GM10248 (cell line): Measurements from ENCODE around the gene ATP13A2.

Experiments
- CTCF ChIA-PET: fragments of 300-600 bp; sonication (Branson Sonifier 250); formaldehyde crosslinking; extraction: SDS; loops from one replicate; lab custom pipeline; 2021; ENCODE audit warnings: antibody characterized with exemption; lab: Yijun Ruan, JAX
- POLR2A ChIA-PET: fragments of 350-650 bp; sonication (Branson Sonifier 250); formaldehyde crosslinking; extraction: SDS; loops from one replicate; lab custom pipeline; 2020; ENCODE audit warnings: antibody characterized with exemption; lab: Yijun Ruan, JAX
- DNase-seq: peaks from one replicate; pipeline ENCODE4 v3.0.0; 2012; ENCODE audit errors: extremely low spot score
- TF ChIP-seq, protein P1 (sequence below): IDR thresholded peaks from 2 replicates; pipeline ENCODE4 v1.5.1; 2012; ENCODE audit warnings: mild to moderate bottlenecking, low read depth; ENCODE audit errors: extremely low read depth, missing control alignments, control extremely low read depth

ATP13A2 gene

DNA sequence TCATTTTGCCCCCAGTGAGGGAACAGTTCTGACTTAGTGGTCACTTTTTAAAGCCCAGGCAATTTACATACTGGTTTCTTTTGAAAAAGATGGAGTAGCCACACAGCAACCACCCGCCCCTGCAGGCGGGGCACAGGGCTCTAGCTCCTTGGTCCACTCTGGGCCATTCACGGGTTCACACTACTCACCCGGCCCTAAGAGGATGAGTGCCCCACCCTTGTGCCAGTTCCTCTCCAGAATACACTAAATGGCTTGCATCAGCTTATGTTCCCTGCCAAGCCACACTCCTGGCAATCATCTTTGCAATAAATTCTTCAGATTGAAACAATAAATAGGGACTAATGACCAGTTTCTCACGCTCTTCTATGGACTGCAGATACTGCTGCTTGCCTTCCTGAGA is 15.7 kb upstream of the ATP13A2 start:
- DNase-seq, result no peak
- TF ChIP-seq, protein P1, sequence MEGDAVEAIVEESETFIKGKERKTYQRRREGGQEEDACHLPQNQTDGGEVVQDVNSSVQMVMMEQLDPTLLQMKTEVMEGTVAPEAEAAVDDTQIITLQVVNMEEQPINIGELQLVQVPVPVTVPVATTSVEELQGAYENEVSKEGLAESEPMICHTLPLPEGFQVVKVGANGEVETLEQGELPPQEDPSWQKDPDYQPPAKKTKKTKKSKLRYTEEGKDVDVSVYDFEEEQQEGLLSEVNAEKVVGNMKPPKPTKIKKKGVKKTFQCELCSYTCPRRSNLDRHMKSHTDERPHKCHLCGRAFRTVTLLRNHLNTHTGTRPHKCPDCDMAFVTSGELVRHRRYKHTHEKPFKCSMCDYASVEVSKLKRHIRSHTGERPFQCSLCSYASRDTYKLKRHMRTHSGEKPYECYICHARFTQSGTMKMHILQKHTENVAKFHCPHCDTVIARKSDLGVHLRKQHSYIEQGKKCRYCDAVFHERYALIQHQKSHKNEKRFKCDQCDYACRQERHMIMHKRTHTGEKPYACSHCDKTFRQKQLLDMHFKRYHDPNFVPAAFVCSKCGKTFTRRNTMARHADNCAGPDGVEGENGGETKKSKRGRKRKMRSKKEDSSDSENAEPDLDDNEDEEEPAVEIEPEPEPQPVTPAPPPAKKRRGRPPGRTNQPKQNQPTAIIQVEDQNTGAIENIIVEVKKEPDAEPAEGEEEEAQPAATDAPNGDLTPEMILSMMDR, result no peak
- ChIA-PET CTCF (interaction anchor here (1.0 to 2.6 kb wide), 3 partner anchors 14 to 21 kb away, joined by 3 to 6 read pairs (median 3); no protein-coding TSS in a partner anchor), POLR2A (no interaction called here)

DNA sequence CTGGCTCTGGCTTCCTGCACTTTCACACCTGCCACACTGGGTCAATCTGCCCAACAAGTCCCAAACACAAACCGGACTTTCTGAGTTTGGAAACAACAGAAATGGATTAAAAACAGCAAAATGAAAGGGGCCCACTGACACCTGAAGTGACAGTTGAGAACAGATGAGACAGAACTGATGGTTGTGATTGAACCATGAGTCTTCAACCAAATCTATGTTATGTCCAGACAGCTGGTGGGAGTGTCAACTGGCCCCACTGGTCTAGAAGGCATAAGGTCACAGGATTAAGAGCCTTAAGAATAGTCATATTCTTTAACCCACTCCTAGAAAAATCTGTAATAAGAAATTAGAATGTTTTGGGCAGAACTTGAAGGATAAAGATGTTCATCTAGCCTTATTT is 13.0 kb upstream of the ATP13A2 start:
- ChIA-PET CTCF (interaction anchor here (1.1 to 3.0 kb wide), 2 partner anchors 11 to 73 kb away, joined by 3 to 16 read pairs; partner anchors contain the start of gene ATP13A2), POLR2A (interaction anchor here (0.6 kb wide), 1 partner anchor 15 kb away, joined by 4 read pairs; no protein-coding TSS in a partner anchor)
- no peak for DNase-seq
- TF ChIP-seq, protein P1, result no peak

DNA sequence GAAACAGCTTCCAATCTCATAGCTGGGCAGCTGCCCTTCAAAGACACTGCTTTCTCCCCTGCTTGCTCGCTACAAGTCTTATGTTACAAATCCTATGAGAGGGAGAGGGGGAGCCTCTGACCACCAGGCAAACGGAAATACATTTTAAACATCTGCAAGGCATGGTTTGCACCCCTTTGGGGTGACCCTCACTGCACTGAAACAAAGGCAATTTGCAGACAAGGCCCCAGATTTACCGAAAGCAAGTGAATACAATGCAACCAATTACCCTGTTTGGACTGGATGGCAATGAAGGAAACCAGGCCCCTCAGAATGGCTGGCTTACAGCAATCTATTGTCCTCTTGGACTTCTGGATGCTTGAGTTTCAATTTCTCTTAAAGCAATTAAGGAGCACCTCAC is 11.8 kb upstream of the ATP13A2 start:
- DNase-seq, result no peak
- TF ChIP-seq, protein P1, result no peak
- CTCF ChIA-PET, result interaction anchor here (0.9 to 3.0 kb wide), 9 partner anchors 8 to 403 kb away, joined by 3 to 16 read pairs (median 4); partner anchors contain the start of genes ATP13A2 and SDHB
- POLR2A ChIA-PET, result interaction anchor here (0.6 kb wide), 1 partner anchor 413 kb away, joined by 3 read pairs; no protein-coding TSS in a partner anchor

DNA sequence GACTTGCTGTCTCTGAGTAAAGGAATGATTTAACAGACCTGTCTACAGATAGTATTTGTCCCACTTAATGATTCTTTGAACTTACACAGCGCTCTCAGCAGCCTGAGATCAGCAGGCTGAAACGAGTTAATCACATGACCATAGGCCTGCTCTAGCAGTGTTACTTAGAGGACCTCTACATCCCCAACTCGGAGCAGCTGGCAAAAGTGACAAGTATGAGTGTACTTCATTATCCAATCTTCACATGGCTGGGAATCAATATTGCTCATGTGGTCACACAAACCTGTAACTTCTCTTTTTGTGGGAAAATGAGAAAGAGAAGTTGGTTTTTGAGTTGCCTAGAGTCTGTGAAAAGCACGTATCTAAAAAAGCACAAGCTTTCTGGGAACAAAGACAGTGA is 11.4 kb upstream of the ATP13A2 start:
- no peak for DNase-seq
- TF ChIP-seq, protein P1, result no peak
- CTCF ChIA-PET, result interaction anchor here (0.8 to 3.0 kb wide), 10 partner anchors 8 to 402 kb away, joined by 3 to 16 read pairs (median 4); partner anchors contain the start of genes ATP13A2 and SDHB
- POLR2A ChIA-PET, result interaction anchor here (0.6 kb wide), 1 partner anchor 413 kb away, joined by 3 read pairs; no protein-coding TSS in a partner anchor

DNA sequence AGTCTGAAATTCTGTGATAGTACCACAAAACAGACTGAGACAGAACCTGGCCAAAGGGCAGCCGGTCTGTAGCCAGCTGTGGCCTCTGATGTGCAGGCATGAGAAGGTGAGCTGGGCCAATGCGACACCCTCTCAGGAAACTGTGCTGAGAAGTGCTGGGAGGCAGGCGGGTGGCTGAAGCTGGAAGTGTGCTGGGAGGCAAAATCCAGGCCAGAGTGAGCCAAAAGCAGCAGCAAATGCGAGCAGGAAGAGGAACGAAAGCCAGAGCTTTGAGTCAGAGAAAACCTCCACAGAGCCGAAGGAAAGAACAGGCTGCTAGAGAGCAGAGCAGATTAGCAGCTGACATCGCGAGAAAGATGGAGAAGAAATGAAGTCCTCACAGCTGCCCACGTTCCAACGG is 10.2 kb upstream of the ATP13A2 start:
- DNase-seq, result no peak
- CTCF ChIA-PET, result interaction anchor here (0.9 to 3.0 kb wide), 5 partner anchors 9 to 401 kb away, joined by 3 to 16 read pairs (median 3); partner anchors contain the start of gene ATP13A2
- TF ChIP-seq, protein P1, result no peak
- POLR2A ChIA-PET, result no interaction called here

DNA sequence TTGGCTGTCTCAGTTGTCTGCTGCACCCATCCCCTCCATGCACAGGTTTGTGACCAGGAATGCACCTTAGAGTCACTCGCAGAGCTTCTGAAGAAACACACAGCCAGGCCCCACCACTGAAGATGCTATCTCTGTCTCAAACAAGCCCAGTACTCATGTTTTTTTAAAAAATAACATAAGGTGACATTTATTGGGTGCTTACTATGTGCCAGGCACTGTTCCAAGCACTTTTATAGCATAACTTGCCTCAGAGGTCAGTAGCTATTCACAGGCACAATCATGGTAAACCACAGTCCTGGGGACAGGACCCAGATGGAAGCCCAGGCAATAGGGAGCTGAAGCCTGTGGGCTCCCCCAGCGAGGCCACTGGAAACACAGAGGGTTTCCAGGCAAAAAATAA is 8.8 kb upstream of the ATP13A2 start:
- TF ChIP-seq, protein P1, result no peak
- POLR2A ChIA-PET, result no interaction called here
- DNase-seq, result no peak
- CTCF ChIA-PET, result interaction anchor here (1.1 kb wide), 1 partner anchor 28 kb away, joined by 4 read pairs; no protein-coding TSS in a partner anchor
